MM.1S (cell line): ENCODE data around the gene ACER3.
"Not testable (repeated sequence)": the region's sequence is repeated elsewhere in the genome, so short reads cannot be mapped to it uniquely, and the experiment has no call there.

ENCODE experiments used
- DNase-seq: peaks from one replicate; pipeline ENCODE4 v3.0.0-alpha.2; 2015
- H2AFZ ChIP-seq: fragments of 300-600 bp; sonication (generic); 2 replicates; pipeline ENCODE4 v1.6.0; 2016; ENCODE audit warnings: antibody characterized with exemption, low read length
- H3F3A ChIP-seq: fragments of 300-600 bp; sonication (generic); 2 replicates; pipeline ENCODE4 v1.6.1; 2016; ENCODE audit warnings: mild to moderate bottlenecking, antibody characterized with exemption, low read length, moderate library complexity, mixed read lengths; ENCODE audit not compliant: insufficient read depth
- H3K27ac ChIP-seq: fragments of 300-600 bp; sonication (generic); 2 replicates; pipeline ENCODE4 v1.5.1; 2016; ENCODE audit warnings: mild to moderate bottlenecking, low read length
- H3K27me3 ChIP-seq: fragments of 300-600 bp; sonication (generic); replicated peaks from 2 replicates; pipeline ENCODE4 v1.6.0; 2016; ENCODE audit warnings: low read length; ENCODE audit not compliant: insufficient read depth
- H3K36me3 ChIP-seq: fragments of 300-600 bp; sonication (generic); replicated peaks from 2 replicates; pipeline ENCODE4 v1.6.1; 2016; ENCODE audit warnings: mild to moderate bottlenecking, low read length, mixed read lengths; ENCODE audit not compliant: insufficient read depth
- H3K4me1 ChIP-seq: fragments of 300-600 bp; sonication (generic); 2 replicates; pipeline ENCODE4 v1.6.1; 2016; ENCODE audit warnings: low read length, mixed read lengths
- H3K4me2 ChIP-seq: fragments of 300-600 bp; sonication (generic); 2 replicates; pipeline ENCODE4 v1.6.0; 2016; ENCODE audit warnings: low read depth, low read length
- H3K4me3 ChIP-seq: fragments of 300-600 bp; sonication (generic); 2 replicates; pipeline ENCODE4 v1.5.1; 2016; ENCODE audit warnings: low read length, mixed read lengths
- H3K79me2 ChIP-seq: fragments of 300-600 bp; sonication (generic); 2 replicates; pipeline ENCODE4 v1.6.1; 2016; ENCODE audit warnings: mixed run types, low read length, mixed read lengths
- H3K9ac ChIP-seq: fragments of 300-600 bp; sonication (generic); 2 replicates; pipeline ENCODE4 v1.6.1; 2016; ENCODE audit warnings: low read length, mixed read lengths
- H3K9me2 ChIP-seq: fragments of 300-600 bp; sonication (generic); replicated peaks from 2 replicates; pipeline ENCODE4 v1.6.1; 2016; ENCODE audit warnings: mild to moderate bottlenecking, low read length, mixed read lengths; ENCODE audit not compliant: insufficient read depth
- H3K9me3 ChIP-seq: fragments of 300-600 bp; sonication (generic); replicated peaks from 2 replicates; pipeline ENCODE4 v1.6.1; 2016; ENCODE audit warnings: mild to moderate bottlenecking, low read length, mixed read lengths; ENCODE audit not compliant: insufficient read depth
- H4K20me1 ChIP-seq: fragments of 300-600 bp; sonication (generic); 2 replicates; pipeline ENCODE4 v1.6.1; 2016; ENCODE audit warnings: mild to moderate bottlenecking, low read length, moderate library complexity, mixed read lengths; ENCODE audit not compliant: insufficient read depth
- CTCF ChIP-seq: fragments of 300-600 bp; sonication (generic); IDR thresholded peaks from 2 replicates; pipeline ENCODE4 v1.5.1; 2016; ENCODE audit warnings: antibody characterized with exemption, low read length, mixed read lengths
- EZH2 ChIP-seq: fragments of 300-600 bp; sonication (generic); optimal IDR thresholded peaks from 2 replicates; pipeline ENCODE3; 2017; ENCODE audit warnings: low read depth, mild to moderate bottlenecking, antibody characterized with exemption, low read length, mixed read lengths
- EZH2phosphoT487 ChIP-seq: fragments of 300-600 bp; sonication (generic); IDR thresholded peaks from 2 replicates; pipeline ENCODE4 v1.6.1; 2018; ENCODE audit warnings: antibody characterized with exemption, low read length

ACER3 gene

GRCh38 chr11:77046060-77046501 is 185.4 kb downstream of the ACER3 start:
- H3K4me1 ChIP-seq: peaks cover 6% of the 10 kb centered on the region; the same call in 1 of the 2 replicates
- no peaks in the 10 kb centered on the region for H3K27me3 ChIP-seq
- H3K9me2 ChIP-seq: no peaks in the 10 kb centered on the region
- H3K27ac ChIP-seq: no peak overlapping the region
- peak; percentile 99 for TF ChIP-seq CTCF
- TF ChIP-seq EZH2: no peak
- no peak for TF ChIP-seq EZH2phosphoT487
- peak; percentile 67 for DNase-seq
- peak overlapping the region; percentile 32; the same call in 1 of the 2 replicates for H3K9ac ChIP-seq
- peaks cover 12% of the 10 kb centered on the region for H3F3A ChIP-seq
- H3K4me3 ChIP-seq: peak overlapping the region; percentile 44
- H4K20me1 ChIP-seq: no peaks in the 10 kb centered on the region
- H3K79me2 ChIP-seq: no peaks in the 10 kb centered on the region
- H3K36me3 ChIP-seq: no peaks in the 10 kb centered on the region
- H3K4me2 ChIP-seq: peak overlapping the region; percentile 98
- H3K9me3 ChIP-seq: no peaks in the 10 kb centered on the region
- peak overlapping the region; percentile 76 for H2AFZ ChIP-seq

GRCh38 chr11:77047007-77047927 is 186.5 kb downstream of the ACER3 start:
- Histone ChIP-seq H3K9me3 (no peaks in the 10 kb centered on the region), H3K4me1 (peaks cover 6% of the 10 kb centered on the region; the same call in 1 of the 2 replicates), H3K27ac (peak overlapping the region; percentile 16; the same call in 1 of the 2 replicates), H3K4me3 (peak overlapping the region; percentile 64), H4K20me1 (no peaks in the 10 kb centered on the region), H3K9ac (no peak overlapping the region; the same call in 1 of the 2 replicates), H3K9me2 (no peaks in the 10 kb centered on the region), H2AFZ (peak overlapping the region; percentile 66), H3K36me3 (no peaks in the 10 kb centered on the region), H3K79me2 (no peaks in the 10 kb centered on the region), H3K27me3 (no peaks in the 10 kb centered on the region), H3K4me2 (peak overlapping the region; percentile 84), H3F3A (peaks cover 12% of the 10 kb centered on the region)
- TF ChIP-seq EZH2: no peak
- no peak for TF ChIP-seq EZH2phosphoT487
- TF ChIP-seq CTCF: peak; percentile 56
- peak; percentile 94 for DNase-seq

- not testable (repeated sequence) for H3K9me3 ChIP-seq, H3K9me2 ChIP-seq, H2AFZ ChIP-seq, H3K4me2 ChIP-seq, DNase-seq, H3K4me1 ChIP-seq, H3K27me3 ChIP-seq, H3K79me2 ChIP-seq, H3K36me3 ChIP-seq, H3K9ac ChIP-seq, H3K27ac ChIP-seq, H4K20me1 ChIP-seq, H3K4me3 ChIP-seq
- peaks cover 12% of the 10 kb centered on the region for H3F3A ChIP-seq
These were observed 187.3 kb downstream of the ACER3 start for GRCh38 chr11:77047928-77048446.
